Measurements from ENCODE around the gene ACOX2.
A peak's percentile ranks its signal among the peaks of the same experiment; 100 is the strongest.
"Not testable (repeated sequence)": the region's sequence is repeated elsewhere in the genome, so short reads cannot be mapped to it uniquely, and the experiment has no call there.

The ACOX2 gene

DNA sequence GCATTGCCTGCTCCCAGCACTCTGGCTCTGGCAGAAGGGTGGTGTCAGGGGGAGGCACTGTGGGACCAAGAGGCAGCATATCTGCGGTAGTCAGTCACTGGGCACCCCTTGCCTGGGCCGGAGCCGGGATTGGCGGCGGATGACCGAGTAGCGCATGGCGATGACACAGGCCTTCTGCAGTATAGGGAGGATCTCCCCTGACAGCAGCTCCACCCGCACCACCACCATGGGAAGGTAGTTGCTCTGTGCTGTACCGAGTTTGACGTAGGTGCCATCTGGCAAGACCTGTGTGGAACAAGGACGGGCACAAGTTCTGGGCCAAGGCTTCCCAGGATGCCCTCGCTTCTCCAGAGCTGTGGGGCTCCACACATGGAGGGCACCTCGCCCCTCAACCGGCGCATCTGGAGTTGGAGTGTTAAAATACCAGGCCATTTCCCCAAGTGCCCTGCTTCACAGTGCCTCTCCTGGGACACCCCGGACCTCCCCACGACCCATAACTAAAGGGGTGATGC is 6.6 kb downstream of the ACOX2 start:
- H3K9me3 Mint-ChIP-seq: no peaks in the 10 kb centered on the region
- H3K4me1 Mint-ChIP-seq: peaks cover 16% of the 10 kb centered on the region
- H3K4me3 Mint-ChIP-seq: no peak overlapping the region
- peaks cover 25% of the 10 kb centered on the region for H3K36me3 Mint-ChIP-seq (ENCODE audit: low read depth)
- no peak overlapping the region for H3K27ac Mint-ChIP-seq
- H3K27me3 Mint-ChIP-seq (ENCODE audit: low read depth): no peaks in the 10 kb centered on the region
- TF ChIP-seq, protein P1, sequence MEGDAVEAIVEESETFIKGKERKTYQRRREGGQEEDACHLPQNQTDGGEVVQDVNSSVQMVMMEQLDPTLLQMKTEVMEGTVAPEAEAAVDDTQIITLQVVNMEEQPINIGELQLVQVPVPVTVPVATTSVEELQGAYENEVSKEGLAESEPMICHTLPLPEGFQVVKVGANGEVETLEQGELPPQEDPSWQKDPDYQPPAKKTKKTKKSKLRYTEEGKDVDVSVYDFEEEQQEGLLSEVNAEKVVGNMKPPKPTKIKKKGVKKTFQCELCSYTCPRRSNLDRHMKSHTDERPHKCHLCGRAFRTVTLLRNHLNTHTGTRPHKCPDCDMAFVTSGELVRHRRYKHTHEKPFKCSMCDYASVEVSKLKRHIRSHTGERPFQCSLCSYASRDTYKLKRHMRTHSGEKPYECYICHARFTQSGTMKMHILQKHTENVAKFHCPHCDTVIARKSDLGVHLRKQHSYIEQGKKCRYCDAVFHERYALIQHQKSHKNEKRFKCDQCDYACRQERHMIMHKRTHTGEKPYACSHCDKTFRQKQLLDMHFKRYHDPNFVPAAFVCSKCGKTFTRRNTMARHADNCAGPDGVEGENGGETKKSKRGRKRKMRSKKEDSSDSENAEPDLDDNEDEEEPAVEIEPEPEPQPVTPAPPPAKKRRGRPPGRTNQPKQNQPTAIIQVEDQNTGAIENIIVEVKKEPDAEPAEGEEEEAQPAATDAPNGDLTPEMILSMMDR (IDR thresholded peaks at IDR 0.05; ENCODE audit: unreplicated experiment in 3 of 3): no peak

GRCh38 chr3:58529516-58530353 is 7.3 kb downstream of the ACOX2 start:
- H3K4me3 Mint-ChIP-seq: no peak overlapping the region
- H3K27me3 Mint-ChIP-seq (ENCODE audit: low read depth): no peaks in the 10 kb centered on the region
- peaks cover 16% of the 10 kb centered on the region for H3K4me1 Mint-ChIP-seq
- peak overlapping the region in 1 of 3 experiments; percentile 33 for H3K27ac Mint-ChIP-seq
- H3K36me3 Mint-ChIP-seq (ENCODE audit: low read depth): peaks cover 25% of the 10 kb centered on the region
- no peaks in the 10 kb centered on the region for H3K9me3 Mint-ChIP-seq
- TF ChIP-seq, protein P1 (IDR thresholded peaks at IDR 0.05; ENCODE audit: unreplicated experiment in 3 of 3): peak in 2 of 3 experiments; percentile 30 to 38

DNA sequence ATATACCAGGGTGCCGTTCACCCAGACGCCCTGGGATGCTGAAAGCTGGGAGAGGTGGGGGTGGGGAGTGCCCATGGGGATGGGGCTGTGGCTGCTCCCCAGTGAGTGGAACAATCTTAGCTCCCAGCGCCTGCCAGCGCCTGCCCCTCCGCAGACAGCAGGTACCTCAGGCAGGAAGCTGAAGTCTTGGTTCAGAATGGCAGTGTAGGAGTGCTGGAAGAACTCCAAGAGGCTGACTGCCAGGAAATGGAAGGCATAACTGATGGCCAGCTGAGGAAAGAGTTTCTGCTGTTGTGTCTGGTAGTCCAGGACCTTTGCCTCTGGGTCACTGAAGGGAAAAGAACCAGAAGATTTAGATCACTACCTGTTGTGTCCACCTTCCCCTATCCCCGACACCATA is 8.4 kb downstream of the ACOX2 start:
- H3K27me3 Mint-ChIP-seq (ENCODE audit: low read depth): no peaks in the 10 kb centered on the region
- no peak overlapping the region for H3K4me3 Mint-ChIP-seq
- H3K4me1 Mint-ChIP-seq: peaks cover 16% of the 10 kb centered on the region
- H3K36me3 Mint-ChIP-seq (ENCODE audit: low read depth): peaks cover 25% of the 10 kb centered on the region
- no peaks in the 10 kb centered on the region for H3K9me3 Mint-ChIP-seq
- H3K27ac Mint-ChIP-seq: peak overlapping the region; percentile 6 to 80 (median 43)
- TF ChIP-seq, protein P1 (IDR thresholded peaks at IDR 0.05; ENCODE audit: unreplicated experiment in 3 of 3): no peak

DNA sequence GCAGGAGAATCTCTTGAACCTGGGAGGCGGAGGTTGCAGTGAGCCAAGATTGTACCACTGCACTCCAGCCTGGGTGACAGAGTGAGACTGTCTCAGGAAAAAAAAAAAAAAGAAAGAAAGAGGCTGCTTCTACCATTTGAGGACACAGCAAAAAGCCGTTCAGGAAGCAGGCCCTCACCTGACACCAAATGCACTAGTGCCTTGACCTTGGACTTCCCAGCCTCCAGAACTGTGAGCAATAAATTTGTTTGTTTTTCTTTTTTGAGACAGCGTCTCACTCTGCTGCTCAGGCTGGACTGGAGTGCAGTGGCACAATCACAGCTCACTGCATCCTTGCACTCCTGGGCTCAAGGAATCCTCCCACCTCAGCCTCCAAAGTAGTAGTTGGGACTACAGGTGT is 9.6 kb downstream of the ACOX2 start:
- Mint-ChIP-seq H3K36me3 (ENCODE audit: low read depth) (peaks cover 23% of the 10 kb centered on the region), H3K4me1 (peaks cover 11% of the 10 kb centered on the region)
- H3K27me3 Mint-ChIP-seq (ENCODE audit: low read depth); H3K27ac Mint-ChIP-seq; H3K4me3 Mint-ChIP-seq; H3K9me3 Mint-ChIP-seq: not testable (repeated sequence)

DNA sequence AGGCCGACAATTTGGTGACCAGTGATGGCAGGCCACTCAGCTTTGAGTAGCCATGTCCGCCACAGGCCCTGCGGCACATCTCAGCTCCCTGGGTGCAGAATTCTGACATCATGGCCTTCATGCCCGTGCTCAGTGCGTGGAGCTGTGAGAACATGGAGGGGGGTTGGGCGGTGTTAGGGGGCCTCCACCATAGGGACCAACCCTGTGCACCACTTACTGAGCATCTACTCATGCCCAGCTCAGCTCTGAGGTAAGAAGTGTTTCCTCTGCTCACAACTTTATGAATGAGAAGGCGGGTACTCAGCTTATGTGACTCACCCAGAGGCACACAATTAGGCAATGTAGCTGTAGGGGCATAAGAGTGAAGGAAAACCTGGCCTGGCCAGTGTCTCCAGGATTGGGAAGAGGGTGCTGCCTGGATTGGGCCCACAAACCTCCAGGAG is 10.5 kb downstream of the ACOX2 start:
- Mint-ChIP-seq H3K27me3 (ENCODE audit: low read depth) (no peaks in the 10 kb centered on the region), H3K36me3 (ENCODE audit: low read depth) (peaks cover 23% of the 10 kb centered on the region), H3K9me3 (no peaks in the 10 kb centered on the region), H3K27ac (peak overlapping the region in 1 of 3 experiments; percentile 77), H3K4me1 (peaks cover 10% of the 10 kb centered on the region), H3K4me3 (no peak overlapping the region)
- TF ChIP-seq, protein P1 (IDR thresholded peaks at IDR 0.05; ENCODE audit: unreplicated experiment in 3 of 3): no peak

DNA sequence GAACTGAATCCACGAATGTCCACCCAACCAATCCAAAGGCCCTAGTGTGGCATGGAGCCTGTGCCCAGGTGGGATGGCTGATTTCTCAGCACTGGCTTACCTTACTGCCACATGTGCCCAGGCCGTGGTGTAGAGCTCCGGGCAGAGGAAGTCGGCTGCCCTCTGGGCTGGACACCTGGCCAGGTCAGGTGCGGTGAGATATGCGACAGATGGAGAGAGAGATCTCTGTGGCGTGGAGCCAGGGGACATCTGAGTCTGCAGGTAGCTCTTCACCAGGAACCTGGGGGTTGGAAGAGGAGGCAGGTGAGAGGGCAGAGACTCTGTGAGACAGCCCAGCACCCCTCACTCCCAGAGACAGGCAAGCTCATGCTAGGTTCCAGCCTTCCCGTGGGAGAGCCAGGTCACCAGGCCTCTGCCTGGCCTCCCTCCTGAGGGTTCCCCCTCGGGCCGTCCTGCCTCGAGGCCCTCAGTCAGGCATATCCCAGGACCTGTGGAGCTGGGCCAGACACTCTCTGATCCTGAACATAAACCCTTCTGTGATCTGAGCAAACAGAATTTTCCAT is 12.6 kb downstream of the ACOX2 start:
- H3K9me3 Mint-ChIP-seq: no peaks in the 10 kb centered on the region
- H3K27me3 Mint-ChIP-seq (ENCODE audit: low read depth): no peaks in the 10 kb centered on the region

More for the DNA sequence above, 12.6 kb downstream of the ACOX2 start:
- TF ChIP-seq, protein P1 (IDR thresholded peaks at IDR 0.05; ENCODE audit: unreplicated experiment in 3 of 3): no peak
- Mint-ChIP-seq H3K36me3 (ENCODE audit: low read depth) (peaks cover 26% of the 10 kb centered on the region), H3K27ac (peak overlapping the region in 1 of 3 experiments; percentile 22), H3K4me1 (peaks cover 12% of the 10 kb centered on the region), H3K4me3 (no peak overlapping the region)

All from nephron (organoid).